Measurements from ENCODE around the gene MTHFD2L.

- TF ChIP-seq CTCF (IDR thresholded peaks at IDR 0.05) (no peak), POLR2A (IDR thresholded peaks at IDR 0.05) (no peak)
Observed at GRCh38 chr4:74173321-74173720, 15.4 kb downstream of the MTHFD2L start.

Measured in testis (tissue), 2 donors.